ENCODE data around the gene TAB2.
"Not testable (repeated sequence)": the region's sequence is repeated elsewhere in the genome, so short reads cannot be mapped to it uniquely, and the experiment has no call there.

The TAB2 gene

GRCh38 chr6:149444360-149445094 lies 127.0 kb downstream of the TAB2 start:
- not testable (repeated sequence) for DNase-seq (ENCODE audit: low read depth)

GRCh38 chr6:149445095-149445466 lies 127.6 kb downstream of the TAB2 start:
- no peak for DNase-seq (ENCODE audit: low read depth)

- no peak for DNase-seq (ENCODE audit: low read depth)
These were observed 128.1 kb downstream of the TAB2 start for GRCh38 chr6:149445573-149445972.

- no peak for DNase-seq (ENCODE audit: low read depth)
These were observed 129.4 kb downstream of the TAB2 start for GRCh38 chr6:149446791-149447376.

- no peak for DNase-seq (ENCODE audit: low read depth)
These were observed 131.4 kb downstream of the TAB2 start for GRCh38 chr6:149448821-149449453.

GRCh38 chr6:149449831-149450678 lies 132.5 kb downstream of the TAB2 start:
- DNase-seq (ENCODE audit: low read depth): no peak

- DNase-seq (ENCODE audit: low read depth): no peak
These were observed 133.3 kb downstream of the TAB2 start for GRCh38 chr6:149450679-149451375.

GRCh38 chr6:149451376-149452036 lies 134.0 kb downstream of the TAB2 start:
- DNase-seq (ENCODE audit: low read depth): no peak

GRCh38 chr6:149452037-149452939 lies 134.8 kb downstream of the TAB2 start:
- DNase-seq (ENCODE audit: low read depth): no peak

- DNase-seq (ENCODE audit: low read depth): no peak
These were observed 136.3 kb downstream of the TAB2 start for GRCh38 chr6:149453597-149454345.

GRCh38 chr6:149454346-149454848 lies 136.9 kb downstream of the TAB2 start:
- peak; percentile 77 for DNase-seq (ENCODE audit: low read depth)

- no peak for DNase-seq (ENCODE audit: low read depth)
These were observed 137.7 kb downstream of the TAB2 start for GRCh38 chr6:149455031-149455732.

- DNase-seq (ENCODE audit: low read depth): no peak
These were observed 139.0 kb downstream of the TAB2 start for GRCh38 chr6:149456311-149457021.

- DNase-seq (ENCODE audit: low read depth): no peak
These were observed 139.9 kb downstream of the TAB2 start for GRCh38 chr6:149457316-149457884.

GRCh38 chr6:149458196-149458595 lies 140.7 kb downstream of the TAB2 start:
- peak; percentile 17 for DNase-seq (ENCODE audit: low read depth)

GRCh38 chr6:149458806-149459205 lies 141.3 kb downstream of the TAB2 start:
- DNase-seq (ENCODE audit: low read depth): no peak

- DNase-seq (ENCODE audit: low read depth): peak; percentile 80
These were observed 142.2 kb downstream of the TAB2 start for GRCh38 chr6:149459761-149460160.

- not testable (repeated sequence) for DNase-seq (ENCODE audit: low read depth)
These were observed 142.7 kb downstream of the TAB2 start for GRCh38 chr6:149460249-149460648.

Data from ELR (cell line).